IMR-90 (cell line): ENCODE results near the gene PANK4. TPM values are rescaled to one million over a fixed set of nuclear protein-coding genes. Genes with fewer than 3 reads are reported as not detected.

ENCODE experiments used
- ATAC-seq: fragments of 200-7000 bp; cut with Tn5 transposase; 2 replicates; pipeline ENCODE4 v1.9.1; 2020; ENCODE audit warnings: low read depth, mild to moderate bottlenecking, moderate library complexity
- BruUV-seq: library from RNA; stranded (reverse); fragments of 400-500 nt; replicated peaks from 2 replicates; lab custom pipeline; 2021; lab: Mats Ljungman, UMichigan
- CTCF ChIA-PET: fragments of 300-600 bp; formaldehyde crosslinking; extraction: SDS; loops from one replicate; lab custom pipeline; 2021; ENCODE audit warnings: antibody characterized with exemption; lab: Yijun Ruan, JAX
- POLR2A ChIA-PET: fragments of 300-600 bp; sonication (Branson Sonifier 250); formaldehyde crosslinking; loops from one replicate; lab custom pipeline; 2022; ENCODE audit warnings: antibody characterized with exemption; ENCODE audit not compliant: unreplicated experiment; lab: Charles Lee
- DNase-seq: peaks from one replicate; pipeline ENCODE4 v3.0.0; 2013
- H2AFZ ChIP-seq: replicated peaks from 2 replicates; pipeline ENCODE3; 2013; ENCODE audit warnings: low read length, mild to moderate bottlenecking; ENCODE audit not compliant: poor library complexity
- H2AK5ac ChIP-seq: 2 replicates; pipeline ENCODE4 v1.6.1; 2013; ENCODE audit warnings: low read depth, low read length, inconsistent platforms
- H2AK9ac ChIP-seq: replicated peaks from 2 replicates; pipeline ENCODE3; 2013; ENCODE audit warnings: mild to moderate bottlenecking, low read depth, low read length, moderate library complexity; ENCODE audit not compliant: poor library complexity
- H2BK120ac ChIP-seq: 2 replicates; pipeline ENCODE4 v1.6.1; 2013; ENCODE audit warnings: low read depth, low read length, inconsistent platforms
- H2BK15ac ChIP-seq: 3 replicates; pipeline ENCODE4 v1.6.1; 2013; ENCODE audit warnings: low read depth, low read length, inconsistent platforms
- H2BK20ac ChIP-seq: 2 replicates; pipeline ENCODE4 v1.6.1; 2013; ENCODE audit warnings: low read depth, mild to moderate bottlenecking, inconsistent platforms, low read length, moderate library complexity
- H2BK5ac ChIP-seq: 2 replicates; pipeline ENCODE4 v1.6.1; 2013; ENCODE audit warnings: mild to moderate bottlenecking, low read depth, low read length, inconsistent platforms; ENCODE audit not compliant: poor library complexity, severe bottlenecking
- H3K14ac ChIP-seq: replicated peaks from 2 replicates; pipeline ENCODE4 v1.6.1; 2013; ENCODE audit warnings: low read depth, low read length, inconsistent platforms
- H3K18ac ChIP-seq: 2 replicates; pipeline ENCODE4 v1.6.1; 2013; ENCODE audit warnings: low read depth, low read length, control low read depth
- H3K23ac ChIP-seq: 2 replicates; pipeline ENCODE4 v1.6.1; 2013; ENCODE audit warnings: low read depth, low read length, inconsistent platforms
- H3K27ac ChIP-seq: 2 replicates; pipeline ENCODE4 v1.5.1; 2013; ENCODE audit warnings: mild to moderate bottlenecking, control low read depth, low read length; ENCODE audit not compliant: insufficient read depth
- H3K27me3 ChIP-seq: 2 replicates; pipeline ENCODE4 v1.6.1; 2013; ENCODE audit warnings: low read length; ENCODE audit not compliant: control insufficient read depth, insufficient read depth
- H3K36me3 ChIP-seq: 2 replicates; pipeline ENCODE4 v1.6.1; 2013; ENCODE audit warnings: low read length, mixed read lengths; ENCODE audit not compliant: control insufficient read depth, insufficient read depth
- H3K4ac ChIP-seq: 2 replicates; pipeline ENCODE4 v1.6.1; 2013; ENCODE audit warnings: low read depth, low read length, inconsistent platforms
- H3K4me1 ChIP-seq: 2 replicates; pipeline ENCODE4 v1.6.1; 2013; ENCODE audit warnings: low read length, mixed read lengths; ENCODE audit not compliant: control insufficient read depth, insufficient read depth
- H3K4me2 ChIP-seq: 2 replicates; pipeline ENCODE4 v1.6.1; 2013; ENCODE audit warnings: low read depth, mild to moderate bottlenecking, control low read depth, low read length, moderate library complexity
- H3K4me3 ChIP-seq: 2 replicates; pipeline ENCODE4 v1.5.1; 2013; ENCODE audit warnings: low read depth, mild to moderate bottlenecking, control low read depth, low read length, moderate library complexity; ENCODE audit not compliant: insufficient read depth
- H3K56ac ChIP-seq: 2 replicates; pipeline ENCODE4 v1.6.1; 2013; ENCODE audit warnings: low read length, inconsistent platforms; ENCODE audit not compliant: insufficient read depth; ENCODE audit errors: extremely low read depth
- H3K79me1 ChIP-seq, 2 experiments: 2 replicates each; pipeline ENCODE4 v1.6.1; 2013; ENCODE audit warnings: low read length in 2 of 2, inconsistent platforms in 1 of 2, low read depth in 1 of 2
- H3K9ac ChIP-seq: 2 replicates; pipeline ENCODE4 v1.6.1; 2013; ENCODE audit warnings: low read depth, low read length, control low read depth
- H3K9me1 ChIP-seq: 2 replicates; pipeline ENCODE4 v1.6.1; 2013; ENCODE audit warnings: low read length, inconsistent platforms; ENCODE audit not compliant: insufficient read depth
- H3K9me3 ChIP-seq: 2 replicates; pipeline ENCODE4 v1.6.1; 2013; ENCODE audit warnings: low read length; ENCODE audit not compliant: control insufficient read depth, insufficient read depth
- H4K20me1 ChIP-seq: 2 replicates; pipeline ENCODE4 v1.6.1; 2013; ENCODE audit warnings: low read length, inconsistent platforms; ENCODE audit not compliant: insufficient read depth
- H4K5ac ChIP-seq: 2 replicates; pipeline ENCODE4 v1.6.1; 2013; ENCODE audit warnings: mild to moderate bottlenecking, low read depth, low read length, control low read depth
- H4K8ac ChIP-seq, 2 experiments: 2 replicates each; pipeline ENCODE4 v1.6.1; 2013; ENCODE audit warnings: low read depth in 2 of 2, low read length in 2 of 2, control low read depth in 1 of 2, inconsistent platforms in 1 of 2
- H4K91ac ChIP-seq: 2 replicates; pipeline ENCODE4 v1.6.1; 2013; ENCODE audit warnings: low read depth, low read length, inconsistent platforms; ENCODE audit not compliant: insufficient read depth
- BHLHE40 ChIP-seq: fragments of 150-350 bp; IDR thresholded peaks from 2 replicates; pipeline ENCODE4 v1.6.1; 2016; ENCODE audit warnings: mild to moderate bottlenecking, low read depth, low read length
- CEBPB ChIP-seq: IDR thresholded peaks from 2 replicates; pipeline ENCODE4 v1.6.1; 2012; ENCODE audit warnings: low read depth, low read length, improper control_type of control experiment
- CHD1 ChIP-seq: IDR thresholded peaks from 2 replicates; pipeline ENCODE4 v1.6.1; 2012; ENCODE audit warnings: low read depth, low read length, improper control_type of control experiment
- FOS ChIP-seq: fragments of 150-350 bp; IDR thresholded peaks from 2 replicates; pipeline ENCODE4 v1.6.1; 2016; ENCODE audit warnings: low read depth, low read length
- MAZ ChIP-seq: IDR thresholded peaks from 2 replicates; pipeline ENCODE4 v1.6.1; 2012; ENCODE audit warnings: low read depth, mild to moderate bottlenecking, low read length, improper control_type of control experiment, moderate library complexity, borderline replicate concordance
- MXI1 ChIP-seq: IDR thresholded peaks from 2 replicates; pipeline ENCODE4 v1.6.1; 2012; ENCODE audit warnings: low read depth, mild to moderate bottlenecking, low read length, moderate library complexity, borderline replicate concordance
- POLR2A ChIP-seq: IDR thresholded peaks from 2 replicates; pipeline ENCODE4 v1.6.1; 2012; ENCODE audit warnings: mild to moderate bottlenecking, low read depth, low read length
- RAD21 ChIP-seq: IDR thresholded peaks from 2 replicates; pipeline ENCODE4 v1.6.1; 2012; ENCODE audit warnings: low read length, improper control_type of control experiment
- RCOR1 ChIP-seq: IDR thresholded peaks from 2 replicates; pipeline ENCODE4 v1.6.1; 2012; ENCODE audit warnings: mild to moderate bottlenecking, low read length, improper control_type of control experiment; ENCODE audit not compliant: insufficient replicate concordance
- SMC3 ChIP-seq: fragments of 150-350 bp; IDR thresholded peaks from 2 replicates; pipeline ENCODE4 v1.6.1; 2016; ENCODE audit warnings: low read depth, mild to moderate bottlenecking, antibody characterized with exemption, low read length, moderate library complexity
- WGBS, 2 experiments: methylation state at CpG; one replicate each; pipeline versions ENCODE4 v1.1.5 to v1.1.7; 2013; ENCODE audit warnings: missing lambda C conversion rate in 2 of 2; ENCODE audit not compliant: insufficient read length in 1 of 2; ENCODE audit errors: extremely low coverage in 2 of 2; 5-methylcytosine and 5-hydroxymethylcytosine counted together
- dilution Hi-C: fragments of 300-500 bp; cut with HindIII; formaldehyde crosslinking; loops from one replicate; pipeline ENCODE4 v1.14.3; 2018; ENCODE audit warnings: low sequenced_read_pairs; ENCODE audit not compliant: unreplicated experiment
- in situ Hi-C: fragments of 300-500 bp; cut with MboI; formaldehyde crosslinking; loops from 3 replicates; pipeline ENCODE4 v1.14.3; 2019; ENCODE audit warnings: low sequenced_read_pairs, inconsistent platforms, mixed read lengths
- intact Hi-C: fragments of 100-400 bp; cut with micrococcal nuclease; formaldehyde crosslinking; loops from 2 replicates; pipeline ENCODE4 v1.10.0; 2022
- polyA plus RNA-seq, 3 experiments: library from polyadenylated mRNA; depleted of rRNA; stranded (reverse); fragments of >200 nt; gene quantifications; 2 replicates each; pipeline ENCODE4 v1.2.3, GENCODE V29; 2012; ENCODE audit warnings: low replicate concordance in 1 of 3
- total RNA-seq: library from RNA; depleted of rRNA; stranded (reverse); fragments of >200 nt; gene quantifications from 2 replicates; pipeline ENCODE4 v1.2.3, GENCODE V29; 2012

PANK4 gene
- total and polyA plus RNA-seq, 2 of the 4 experiments (the other 2 are of a cell fraction), result 14.0 to 18.5 TPM

DNA sequence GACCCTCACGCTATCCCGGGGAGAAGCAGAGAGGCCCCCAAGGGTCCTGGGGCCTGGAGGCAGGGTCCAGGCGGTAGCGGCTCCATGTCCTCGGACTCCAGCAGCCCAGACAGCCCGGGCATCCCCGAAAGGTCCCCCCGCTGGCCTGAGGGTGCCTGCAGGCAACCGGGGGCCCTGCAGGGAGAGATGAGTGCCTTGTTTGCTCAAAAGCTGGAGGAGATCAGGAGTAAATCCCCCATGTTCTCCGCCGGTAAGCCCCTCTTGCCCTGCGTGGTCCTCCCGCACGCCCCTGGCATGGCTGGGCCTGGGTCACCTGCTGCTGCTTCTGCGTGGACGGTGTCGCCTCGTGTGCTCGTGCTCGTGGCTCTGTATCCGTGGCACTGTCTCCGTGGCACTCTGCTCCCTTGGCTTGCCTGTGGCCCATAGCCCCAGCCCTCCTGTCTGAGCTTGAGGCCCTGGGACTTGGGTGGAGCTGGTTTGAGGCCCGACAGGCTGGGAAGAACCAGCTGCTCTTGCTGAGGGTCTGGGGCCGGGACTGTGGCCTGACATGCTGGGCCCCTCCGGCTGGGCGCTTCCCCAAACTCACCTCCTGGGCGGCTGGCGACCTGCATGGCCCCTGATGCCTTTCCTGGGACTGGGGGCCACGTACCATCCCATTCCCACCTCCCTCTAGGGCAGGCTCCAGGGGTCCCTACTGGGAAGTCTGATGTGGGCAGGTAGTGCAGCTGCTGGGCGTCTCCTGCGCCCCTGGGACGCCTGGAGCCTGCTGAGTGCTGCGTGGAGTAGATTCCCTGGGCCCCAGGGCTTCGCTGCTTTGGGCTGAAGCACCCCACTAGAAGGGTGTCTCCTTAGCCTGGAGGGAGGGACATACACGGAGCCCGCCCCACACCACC lies 23.5 kb downstream of the PANK4 start:
- Histone ChIP-seq H3K36me3 (peaks cover 2% of the 10 kb centered on the region; the same call in 1 of the 2 replicates), H2AFZ (peak overlapping the region; percentile 43), H4K20me1 (peaks cover 3% of the 10 kb centered on the region; the same call in 1 of the 2 replicates), H3K18ac (no peak overlapping the region), H2BK15ac (no peak overlapping the region), H4K91ac (no peak overlapping the region), H3K79me1 (no peaks in the 10 kb centered on the region), H2AK9ac (peak overlapping the region; percentile 29), H4K5ac (no peak overlapping the region), H3K4me2 (no peak overlapping the region), H3K23ac (no peak overlapping the region), H3K9me1 (no peaks in the 10 kb centered on the region), H3K56ac (no peak overlapping the region), H3K4me3 (no peak overlapping the region), H2AK5ac (no peak overlapping the region), H3K14ac (no peak overlapping the region), H3K9ac (no peak overlapping the region), H3K4me1 (peaks cover 2% of the 10 kb centered on the region; the same call in 1 of the 2 replicates), H3K4ac (no peak overlapping the region), H2BK20ac (no peak overlapping the region), H4K8ac (no peak overlapping the region), H2BK120ac (no peak overlapping the region), H3K27ac (no peak overlapping the region), H3K27me3 (peaks cover 12% of the 10 kb centered on the region; the same call in 1 of the 2 replicates), H3K9me3 (no peaks in the 10 kb centered on the region), H2BK5ac (no peak overlapping the region)
- 76% methylated on average over 21 of the region's 36 CpGs; no CpG with 5 or more reads in 1 of the 2 experiments for WGBS, 2 experiments
- dilution Hi-C loops, result no loop called here
- intact Hi-C loops, result no loop called here
- no peak for ATAC-seq
- in situ Hi-C loops, result no loop called here
- TF ChIP-seq BHLHE40 (no peak), SMC3 (no peak), RCOR1 (no peak), FOS (no peak), CHD1 (no peak), RAD21 (no peak), CEBPB (no peak), MAZ (no peak), POLR2A (no peak), MXI1 (no peak)
- ChIA-PET POLR2A (no interaction called here), CTCF (no interaction called here)
- no TSS peak for BruUV-seq
- DNase-seq, result no peak
